H9 (cell line): Measurements from ENCODE around the gene CDH23. TPM values are rescaled to one million over a fixed set of nuclear protein-coding genes. Genes with fewer than 3 reads are reported as not detected.

ENCODE experiments used
- DNase-seq: peaks from one replicate; pipeline ENCODE4 v3.0.0-alpha.2; 2017
- H2AFZ ChIP-seq: one replicate; pipeline ENCODE4 v1.6.1; 2013; ENCODE audit warnings: mild to moderate bottlenecking, low read length, control low read depth, moderate library complexity
- H2AK5ac ChIP-seq: 2 replicates; pipeline ENCODE4 v1.6.1; 2013; ENCODE audit warnings: low read length, control low read depth, mixed read lengths; ENCODE audit not compliant: insufficient read length
- H2BK120ac ChIP-seq: one replicate; pipeline ENCODE4 v1.6.1; 2013; ENCODE audit warnings: low read depth, mild to moderate bottlenecking, low read length, control low read depth, inconsistent platforms; ENCODE audit not compliant: poor library complexity, severe bottlenecking
- H2BK12ac ChIP-seq: 2 replicates; pipeline ENCODE4 v1.6.1; 2013; ENCODE audit warnings: low read length, control low read depth, mixed read lengths, low read depth; ENCODE audit not compliant: insufficient read length
- H2BK15ac ChIP-seq: 2 replicates; pipeline ENCODE4 v1.6.1; 2013; ENCODE audit warnings: low read depth, low read length, control low read depth
- H2BK20ac ChIP-seq: one replicate; pipeline ENCODE4 v1.6.1; 2013; ENCODE audit warnings: low read depth, mild to moderate bottlenecking, low read length, control low read depth, inconsistent platforms; ENCODE audit not compliant: poor library complexity, severe bottlenecking
- H2BK5ac ChIP-seq: 2 replicates; pipeline ENCODE4 v1.6.1; 2013; ENCODE audit warnings: low read length, control low read depth, mixed read lengths; ENCODE audit not compliant: insufficient read length
- H3K14ac ChIP-seq: 2 replicates; pipeline ENCODE4 v1.6.1; 2013; ENCODE audit warnings: low read length, control low read depth; ENCODE audit not compliant: insufficient read depth
- H3K18ac ChIP-seq: 2 replicates; pipeline ENCODE4 v1.6.1; 2013; ENCODE audit warnings: low read depth, mild to moderate bottlenecking, mixed read lengths, low read length, control low read depth; ENCODE audit not compliant: insufficient read length
- H3K23ac ChIP-seq: 2 replicates; pipeline ENCODE4 v1.6.1; 2013; ENCODE audit warnings: low read length, control low read depth, mixed read lengths, low read depth; ENCODE audit not compliant: insufficient read length
- H3K23me2 ChIP-seq: 2 replicates; pipeline ENCODE4 v1.6.1; 2013; ENCODE audit warnings: low read depth, mild to moderate bottlenecking, mixed read lengths, low read length, control low read depth; ENCODE audit not compliant: insufficient read length, poor library complexity, severe bottlenecking
- H3K27ac ChIP-seq: 2 replicates; pipeline ENCODE4 v1.5.1; 2013; ENCODE audit warnings: low read length, control low read depth, mixed read lengths, low read depth; ENCODE audit not compliant: insufficient read length
- H3K27me3 ChIP-seq: 2 replicates; pipeline ENCODE4 v1.6.1; 2013; ENCODE audit warnings: low read length, control low read depth, inconsistent platforms; ENCODE audit not compliant: insufficient read depth
- H3K4ac ChIP-seq: 2 replicates; pipeline ENCODE4 v1.6.1; 2013; ENCODE audit warnings: low read depth, mild to moderate bottlenecking, control low read depth, inconsistent platforms, low read length, moderate library complexity
- H3K4me1 ChIP-seq: 2 replicates; pipeline ENCODE4 v1.6.1; 2013; ENCODE audit warnings: low read length, control low read depth, inconsistent platforms; ENCODE audit not compliant: insufficient read depth
- H3K4me2 ChIP-seq: 2 replicates; pipeline ENCODE4 v1.6.1; 2013; ENCODE audit warnings: low read length, control low read depth, mixed read lengths; ENCODE audit not compliant: insufficient read length, insufficient read depth
- H3K56ac ChIP-seq: 2 replicates; pipeline ENCODE4 v1.6.1; 2013; ENCODE audit warnings: low read depth, mild to moderate bottlenecking, mixed read lengths, low read length, control low read depth; ENCODE audit not compliant: insufficient read length
- H3K79me1 ChIP-seq: 2 replicates; pipeline ENCODE4 v1.6.1; 2013; ENCODE audit warnings: low read depth, mild to moderate bottlenecking, moderate library complexity, low read length, control low read depth, inconsistent platforms; ENCODE audit not compliant: insufficient read depth, poor library complexity, severe bottlenecking
- H3K79me2 ChIP-seq: 2 replicates; pipeline ENCODE4 v1.6.1; 2013; ENCODE audit warnings: low read length, control low read depth, inconsistent platforms; ENCODE audit not compliant: insufficient read depth
- H3K9ac ChIP-seq: 2 replicates; pipeline ENCODE4 v1.6.1; 2013; ENCODE audit warnings: low read length, control low read depth, mixed read lengths; ENCODE audit not compliant: insufficient read length; ENCODE audit errors: extremely low read depth
- H3K9me3 ChIP-seq: one replicate; pipeline ENCODE4 v1.6.1; 2013; ENCODE audit warnings: low read depth, low read length, inconsistent platforms; ENCODE audit not compliant: control insufficient read depth
- H3T11ph ChIP-seq: one replicate; pipeline ENCODE4 v1.6.1; 2013; ENCODE audit warnings: mild to moderate bottlenecking, low read length, control low read depth, inconsistent platforms
- H4K20me1 ChIP-seq: one replicate; pipeline ENCODE4 v1.6.1; 2013; ENCODE audit not compliant: control insufficient read depth, insufficient read length, insufficient read depth
- H4K5ac ChIP-seq: 2 replicates; pipeline ENCODE4 v1.6.1; 2013; ENCODE audit warnings: low read depth, mild to moderate bottlenecking, mixed read lengths, low read length, control low read depth; ENCODE audit not compliant: insufficient read length
- H4K8ac ChIP-seq: replicated peaks from 2 replicates; pipeline ENCODE4 v1.6.1; 2013; ENCODE audit warnings: low read length, control low read depth, mixed read lengths, low read depth; ENCODE audit not compliant: insufficient read length
- H4K91ac ChIP-seq: 2 replicates; pipeline ENCODE4 v1.6.1; 2013; ENCODE audit warnings: low read depth, mild to moderate bottlenecking, moderate library complexity, mixed read lengths, low read length, control low read depth; ENCODE audit not compliant: insufficient read length
- H3K27ac Mint-ChIP-seq, 3 experiments: 2 replicates in 2 of 3; 3 replicates in 1 of 3; pipeline ENCODE4 v1.8.0; 2020 to 2021; ENCODE audit warnings: mixed read lengths in 3 of 3, mild to moderate bottlenecking in 1 of 3, moderate library complexity in 1 of 3
- H3K27me3 Mint-ChIP-seq: 2 replicates; pipeline ENCODE4 v1.8.0; 2021; ENCODE audit warnings: low read depth, mild to moderate bottlenecking, moderate library complexity, mixed read lengths
- H3K36me3 Mint-ChIP-seq, 3 experiments: 2 replicates in 2 of 3; 3 replicates in 1 of 3; pipeline ENCODE4 v1.8.0; 2020 to 2021; ENCODE audit warnings: low read depth in 3 of 3, mixed read lengths in 3 of 3; ENCODE audit not compliant: insufficient read depth in 1 of 3
- H3K4me1 Mint-ChIP-seq, 2 experiments: 2 replicates each; pipeline ENCODE4 v1.8.0; 2020; ENCODE audit warnings: mixed read lengths in 2 of 2
- H3K4me3 Mint-ChIP-seq, 2 experiments: 2 replicates in 1 of 2; 3 replicates in 1 of 2; pipeline ENCODE4 v1.8.0; 2020 to 2021; ENCODE audit warnings: mild to moderate bottlenecking in 2 of 2, mixed read lengths in 2 of 2, moderate library complexity in 1 of 2
- H3K9me3 Mint-ChIP-seq, 2 experiments: 2 replicates in 1 of 2; 3 replicates in 1 of 2; pipeline ENCODE4 v1.8.0; 2020; ENCODE audit warnings: mild to moderate bottlenecking in 2 of 2, mixed read lengths in 2 of 2, moderate library complexity in 1 of 2
- WGBS: extraction: QIAGEN DNeasy Blood & Tissue Kit; methylation state at CpG from one replicate; pipeline ENCODE4 v1.1.7; 2013; ENCODE audit warnings: missing lambda C conversion rate, low lambda C conversion rate, mixed read lengths; ENCODE audit not compliant: insufficient read length; ENCODE audit errors: extremely low coverage; 5-methylcytosine and 5-hydroxymethylcytosine counted together
- total RNA-seq: library from RNA; stranded (reverse); gene quantifications from 2 replicates; pipeline ENCODE4 v1.2.1, GENCODE V29; 2021
- TF ChIP-seq, protein P1 (sequence below): fragments of 200-600 bp; sonication (generic); conservative IDR thresholded peaks from 3 replicates; pipeline ENCODE4 v1.8.0; 2021; ENCODE audit warnings: antibody characterized with exemption, mild to moderate bottlenecking

CDH23 gene
- total RNA-seq, 1 experiment from 2014 or later, result 2.1 TPM

DNA sequence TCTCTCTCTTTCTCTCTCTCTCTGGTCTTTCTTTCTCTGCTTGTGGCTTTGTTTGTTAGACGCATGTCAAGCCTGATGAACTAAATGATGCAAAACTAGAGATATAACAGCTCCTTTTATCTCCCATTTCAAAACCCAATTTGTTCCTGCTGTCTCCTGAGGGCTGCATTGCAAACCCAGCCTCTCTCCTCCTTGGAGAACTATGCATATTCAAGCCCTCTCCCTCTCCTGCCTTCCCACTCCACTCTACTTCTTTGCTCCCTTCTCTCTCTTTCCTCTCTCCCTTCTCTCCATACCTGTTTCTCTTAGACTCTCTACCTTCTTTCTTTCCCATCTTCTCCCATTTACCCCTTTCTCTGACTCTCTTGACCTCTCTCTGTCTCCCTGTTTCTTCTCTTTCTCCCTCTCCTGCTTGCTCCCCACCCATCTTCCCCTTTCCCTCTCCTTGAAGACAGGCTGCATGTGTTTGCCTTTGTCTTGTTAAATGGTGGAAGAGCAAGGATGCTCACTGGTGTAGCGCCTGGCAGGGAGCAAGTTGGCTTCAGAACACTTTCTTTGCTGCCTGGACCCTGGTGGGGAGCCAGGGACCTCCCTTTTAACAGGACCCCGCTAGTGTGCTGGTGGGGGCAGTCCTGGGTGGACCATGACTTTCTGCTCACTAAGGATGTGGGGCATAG, 142.9 kb downstream of the CDH23 start:
- H4K8ac ChIP-seq, result no peak overlapping the region
- H2AK5ac ChIP-seq, result no peak overlapping the region
- no peaks in the 10 kb centered on the region; a peak in 1 of 5 replicates for H3K9me3 Mint-ChIP-seq
- H3K27me3 Mint-ChIP-seq, result peaks cover 3% of the 10 kb centered on the region; the same call in 1 of the 2 replicates
- H3K4me1 ChIP-seq, result peaks cover 7% of the 10 kb centered on the region; the same call in 1 of the 2 replicates
- peak overlapping the region in 2 of 3 experiments; percentile 6 to 51; a peak in 2 of 7 replicates for H3K27ac Mint-ChIP-seq
- H3K4me1 Mint-ChIP-seq, result peaks cover 39 to 55% of the 10 kb centered on the region in 2 experiments
- TF ChIP-seq, protein P1, sequence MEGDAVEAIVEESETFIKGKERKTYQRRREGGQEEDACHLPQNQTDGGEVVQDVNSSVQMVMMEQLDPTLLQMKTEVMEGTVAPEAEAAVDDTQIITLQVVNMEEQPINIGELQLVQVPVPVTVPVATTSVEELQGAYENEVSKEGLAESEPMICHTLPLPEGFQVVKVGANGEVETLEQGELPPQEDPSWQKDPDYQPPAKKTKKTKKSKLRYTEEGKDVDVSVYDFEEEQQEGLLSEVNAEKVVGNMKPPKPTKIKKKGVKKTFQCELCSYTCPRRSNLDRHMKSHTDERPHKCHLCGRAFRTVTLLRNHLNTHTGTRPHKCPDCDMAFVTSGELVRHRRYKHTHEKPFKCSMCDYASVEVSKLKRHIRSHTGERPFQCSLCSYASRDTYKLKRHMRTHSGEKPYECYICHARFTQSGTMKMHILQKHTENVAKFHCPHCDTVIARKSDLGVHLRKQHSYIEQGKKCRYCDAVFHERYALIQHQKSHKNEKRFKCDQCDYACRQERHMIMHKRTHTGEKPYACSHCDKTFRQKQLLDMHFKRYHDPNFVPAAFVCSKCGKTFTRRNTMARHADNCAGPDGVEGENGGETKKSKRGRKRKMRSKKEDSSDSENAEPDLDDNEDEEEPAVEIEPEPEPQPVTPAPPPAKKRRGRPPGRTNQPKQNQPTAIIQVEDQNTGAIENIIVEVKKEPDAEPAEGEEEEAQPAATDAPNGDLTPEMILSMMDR, result no peak
- no peak overlapping the region for H3K27ac ChIP-seq
- H4K5ac ChIP-seq, result no peak overlapping the region
- H3K79me1 ChIP-seq, result no peaks in the 10 kb centered on the region
- no peak overlapping the region for H2BK120ac ChIP-seq
- no peak overlapping the region for H2BK20ac ChIP-seq
- no peaks in the 10 kb centered on the region for H3K79me2 ChIP-seq
- no peak overlapping the region for H4K91ac ChIP-seq
- H3K23ac ChIP-seq, result no peak overlapping the region
- H2AFZ ChIP-seq, result no peak overlapping the region
- no peaks in the 10 kb centered on the region for H4K20me1 ChIP-seq
- H3K4me2 ChIP-seq, result no peak overlapping the region
- H3K14ac ChIP-seq, result no peak overlapping the region
- no peak overlapping the region for H3K9ac ChIP-seq
- no peak overlapping the region for H3K18ac ChIP-seq
- no peak overlapping the region for H3K4ac ChIP-seq
- no peaks in the 10 kb centered on the region; a peak in 1 of 7 replicates for H3K36me3 Mint-ChIP-seq
- H2BK5ac ChIP-seq, result no peak overlapping the region
- no peak overlapping the region for H2BK15ac ChIP-seq
- no peaks in the 10 kb centered on the region for H3K9me3 ChIP-seq
- no peak overlapping the region for H2BK12ac ChIP-seq
- peak overlapping the region in 1 of 2 experiments; percentile 9; a peak in 2 of 5 replicates for H3K4me3 Mint-ChIP-seq
- no peak overlapping the region for H3K56ac ChIP-seq
- no peak overlapping the region for H3T11ph ChIP-seq
- H3K23me2 ChIP-seq, result no peaks in the 10 kb centered on the region
- no CpG with 5 or more reads among the region's 3 CpGs for WGBS
- no peaks in the 10 kb centered on the region for H3K27me3 ChIP-seq
- no peak for DNase-seq
